Daoy (cell line): ENCODE results near the gene VPS8. TPM values are rescaled to one million over a fixed set of nuclear protein-coding genes. Genes with fewer than 3 reads are reported as not detected.

ENCODE experiments used
- DNase-seq: peaks from one replicate; pipeline ENCODE4 v3.0.0-alpha.2; 2015; ENCODE audit warnings: low read depth
- total RNA-seq: library from RNA; depleted of rRNA; stranded (reverse); fragments of >200 nt; shearing (Covaris generic); gene quantifications from 2 replicates; pipeline ENCODE4 v1.2.3, GENCODE V29; 2014; rRNA removed

VPS8 gene
- 23.2 and 27.6 TPM in 2 replicates for total RNA-seq

DNA sequence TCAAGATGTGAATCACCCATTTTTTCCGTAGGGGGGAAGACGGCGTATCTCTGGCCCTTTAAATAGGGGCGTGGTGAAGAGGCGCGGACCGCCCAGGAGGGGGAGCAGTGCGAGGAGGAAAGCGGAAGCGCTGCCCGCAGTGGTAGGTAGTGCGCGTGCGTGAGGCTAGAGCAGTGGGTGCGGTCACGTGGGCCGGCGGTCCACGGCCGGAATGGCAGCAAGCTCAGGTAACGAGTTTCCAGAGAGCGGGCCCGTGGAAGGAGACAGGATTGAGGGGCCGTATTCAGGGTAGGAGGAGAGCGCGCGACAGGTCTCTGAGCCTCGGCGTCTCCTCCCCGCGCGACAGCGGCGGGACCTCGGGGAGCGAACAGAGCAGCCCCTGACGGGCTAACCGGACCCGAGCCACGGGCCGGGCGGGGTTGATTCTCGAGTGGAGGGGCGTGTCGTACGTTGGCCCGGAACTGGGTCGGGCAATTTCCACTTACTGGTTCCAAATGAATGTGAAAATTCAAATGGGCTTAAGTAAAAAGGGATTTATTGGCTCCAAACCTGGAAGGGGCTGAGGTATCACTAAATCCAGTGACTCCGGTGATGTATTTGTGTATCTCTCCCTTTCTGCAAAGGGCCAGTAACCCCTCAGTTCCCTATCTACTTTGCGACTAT lies at the start of gene VPS8:
Gene VPS8 (plus strand): TSS at position 168 of the 663 bp plus-strand sequence. CDS start 12,467 bp downstream, outside the sequence.
- peak; percentile 98 for DNase-seq

DNA sequence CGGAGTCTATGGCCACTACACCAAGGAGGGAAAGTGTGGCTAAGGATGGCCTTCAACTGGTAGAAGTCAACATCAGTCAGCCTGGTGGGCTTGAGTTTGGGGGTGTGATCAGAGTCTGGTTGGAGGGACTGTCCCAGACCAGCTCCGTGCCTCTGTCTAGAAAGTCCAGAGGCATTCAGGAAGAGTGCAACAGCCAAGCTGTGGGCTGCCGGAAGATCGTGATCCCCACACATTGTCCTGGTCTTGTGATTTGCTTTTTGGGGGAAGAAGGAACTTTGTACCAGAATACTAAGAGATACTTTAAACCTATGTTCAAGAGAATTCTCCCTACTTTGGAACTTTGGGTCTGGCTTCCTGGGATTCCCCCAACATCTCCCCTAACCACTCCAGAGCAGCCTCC lies 47.8 kb upstream of the VPS8 start:
- DNase-seq, result no peak

GRCh38 chr3:184765047-184765729 lies 46.8 kb upstream of the VPS8 start:
- DNase-seq, result no peak

GRCh38 chr3:184765730-184766074 lies 46.3 kb upstream of the VPS8 start:
- DNase-seq, result peak; percentile 27

DNA sequence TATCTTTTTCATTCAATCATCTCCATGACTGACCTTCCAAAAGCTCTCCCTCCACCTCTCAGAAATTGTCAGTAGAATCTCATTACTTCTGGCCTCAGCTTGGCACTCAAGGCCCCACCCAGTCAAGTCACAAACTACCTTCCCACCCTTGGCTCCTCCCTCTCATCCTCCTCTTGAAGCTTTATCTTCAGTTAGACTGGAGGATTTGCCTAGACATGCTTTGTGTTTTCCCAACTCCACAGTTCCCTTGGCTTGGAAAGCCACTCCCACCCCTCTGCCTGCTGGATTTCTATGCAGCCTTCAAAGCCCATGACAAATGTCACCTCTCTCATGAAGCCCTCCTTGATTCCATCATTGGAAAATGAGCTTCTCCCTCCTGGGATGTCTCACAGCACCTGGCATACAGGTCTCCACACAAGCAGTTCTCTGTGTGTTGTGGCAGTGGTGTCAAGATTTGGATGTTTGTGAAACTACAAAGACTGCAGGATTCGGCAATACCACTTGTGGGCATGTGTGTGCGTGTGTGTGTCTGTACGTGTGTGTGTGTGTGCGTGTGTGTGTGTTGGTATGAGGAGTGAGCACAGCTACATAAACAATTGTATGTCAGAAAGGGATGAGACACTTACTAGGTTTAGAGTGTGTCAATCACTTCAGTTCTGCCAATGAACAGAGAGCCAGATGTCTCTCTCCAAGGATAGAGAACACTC lies 45.3 kb upstream of the VPS8 start:
- DNase-seq, result no peak

DNA sequence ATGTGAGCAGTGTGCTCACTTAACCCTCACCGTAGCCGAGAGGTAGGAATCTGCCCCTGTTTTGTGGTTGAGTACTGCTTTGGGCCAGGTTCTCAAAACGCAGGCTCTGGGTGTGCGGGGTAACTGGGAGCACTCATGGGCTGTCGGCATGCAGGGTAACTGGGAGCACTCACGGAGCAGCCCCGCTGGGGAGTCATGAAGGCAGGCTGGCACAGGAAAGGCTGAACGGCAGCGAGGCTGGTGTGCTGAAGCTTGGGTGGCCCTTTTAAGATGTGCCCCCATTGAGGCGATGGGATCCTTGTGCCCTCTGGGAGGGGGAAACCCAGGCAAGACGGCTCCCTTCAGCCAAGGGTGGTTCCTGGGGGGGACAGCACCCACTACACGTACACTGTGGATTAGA lies 44.6 kb upstream of the VPS8 start:
- no peak for DNase-seq

DNA sequence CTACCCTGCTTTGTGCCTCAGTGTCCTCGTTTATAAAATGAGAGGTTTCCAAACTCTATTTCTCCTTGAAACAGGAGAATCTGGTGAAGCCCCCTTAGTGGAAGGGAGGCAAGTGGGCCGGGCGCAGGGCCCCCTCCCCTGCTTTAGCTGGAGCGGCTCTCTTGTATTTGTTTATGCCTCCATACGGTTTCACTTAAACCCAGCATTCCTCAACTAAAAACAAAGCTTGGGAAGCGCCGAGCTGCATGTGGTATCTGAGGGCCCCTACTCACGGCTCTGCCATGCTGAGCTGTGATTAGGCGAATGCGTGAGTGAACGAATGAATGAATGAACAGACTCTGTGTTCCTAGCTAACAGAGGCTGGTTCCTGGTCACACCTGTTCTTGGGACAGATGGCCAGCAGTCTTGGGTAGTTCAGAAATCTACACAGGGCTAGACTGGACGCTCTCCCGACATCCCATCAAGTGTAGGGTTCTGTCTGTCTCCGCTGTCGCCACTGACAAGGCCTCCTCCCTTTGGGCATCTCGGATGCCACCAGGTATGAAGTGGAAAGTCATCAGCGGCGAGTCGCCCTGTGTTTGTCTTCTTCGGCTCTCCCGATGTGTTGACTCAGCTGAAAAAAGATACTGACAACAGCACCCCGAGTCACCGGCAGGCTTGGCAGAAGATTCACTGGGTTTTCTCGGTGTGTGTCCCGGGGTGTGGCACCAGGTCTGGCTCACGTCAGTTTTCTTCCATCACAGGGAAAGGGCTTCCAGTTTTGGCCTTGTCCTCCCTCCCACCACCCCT lies 42.4 kb upstream of the VPS8 start:
- DNase-seq, result no peak

DNA sequence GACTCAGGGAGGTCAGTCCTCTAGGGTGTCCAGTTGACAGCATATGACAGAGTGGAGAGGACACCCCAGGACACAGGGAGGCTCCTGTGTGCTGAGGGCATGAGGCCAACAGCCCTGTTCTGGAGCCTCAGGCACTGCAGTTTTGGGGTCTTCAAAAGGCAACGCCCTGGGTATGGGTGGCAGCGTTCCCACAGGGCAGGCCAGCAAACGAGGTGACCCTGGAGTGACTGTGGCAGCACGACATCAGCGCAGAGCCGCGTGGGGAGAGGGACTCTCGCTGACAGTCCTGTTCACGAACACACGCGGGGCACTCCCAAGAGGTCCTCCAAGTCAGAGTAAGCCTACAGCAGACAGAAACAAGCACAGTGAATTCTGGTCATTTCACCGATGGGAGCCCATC lies 41.4 kb upstream of the VPS8 start:
- DNase-seq, result no peak

DNA sequence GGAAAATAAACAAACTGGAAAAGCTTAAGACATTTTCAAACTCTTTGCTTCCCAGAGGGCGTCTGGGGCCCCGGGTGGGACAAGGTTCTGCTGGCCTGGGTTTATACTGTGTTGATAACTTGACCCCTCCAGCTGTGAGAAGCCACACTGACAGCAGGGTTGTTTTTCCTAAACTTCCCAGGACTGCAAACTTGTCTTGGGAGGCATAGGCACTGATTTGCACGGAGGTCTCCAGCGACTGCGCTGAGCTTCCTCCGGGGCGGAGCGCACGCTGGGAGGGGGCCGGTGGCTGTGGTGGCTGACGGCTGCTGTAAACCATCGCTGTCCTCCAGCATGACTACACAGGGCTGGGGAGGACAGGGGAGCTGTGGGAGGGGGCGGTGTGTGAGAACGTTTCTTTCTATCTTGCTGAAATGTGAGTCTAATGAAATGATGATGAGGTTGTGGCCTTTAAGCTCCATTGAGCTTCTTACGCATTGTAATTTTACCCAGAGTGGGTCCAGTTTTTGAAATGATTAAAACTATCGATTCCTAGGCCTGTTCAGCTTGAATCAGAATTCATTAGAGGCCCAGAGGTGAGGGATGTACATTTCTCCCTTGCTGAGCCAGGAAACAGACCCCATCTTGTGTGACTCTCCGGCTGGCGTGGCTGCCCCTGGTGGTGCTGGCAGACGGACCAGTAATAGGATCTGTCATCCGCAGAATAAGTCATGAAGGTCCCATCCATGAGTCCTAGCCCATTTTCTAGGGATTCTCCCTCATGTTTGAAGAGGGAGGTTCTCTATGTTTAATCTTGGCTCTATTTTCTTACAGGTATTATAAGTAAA lies 40.5 kb upstream of the VPS8 start:
- DNase-seq, result no peak

GRCh38 chr3:184772667-184773272 lies 39.2 kb upstream of the VPS8 start:
- no peak for DNase-seq

GRCh38 chr3:184773283-184774186 lies 38.4 kb upstream of the VPS8 start:
- no peak for DNase-seq

- no peak for DNase-seq
These were observed 35.0 kb upstream of the VPS8 start for GRCh38 chr3:184776916-184777315.

- DNase-seq, result peak; percentile 86
These were observed 34.2 kb upstream of the VPS8 start for GRCh38 chr3:184777566-184778356.

GRCh38 chr3:184778426-184779332 lies 33.3 kb upstream of the VPS8 start:
- no peak for DNase-seq

DNA sequence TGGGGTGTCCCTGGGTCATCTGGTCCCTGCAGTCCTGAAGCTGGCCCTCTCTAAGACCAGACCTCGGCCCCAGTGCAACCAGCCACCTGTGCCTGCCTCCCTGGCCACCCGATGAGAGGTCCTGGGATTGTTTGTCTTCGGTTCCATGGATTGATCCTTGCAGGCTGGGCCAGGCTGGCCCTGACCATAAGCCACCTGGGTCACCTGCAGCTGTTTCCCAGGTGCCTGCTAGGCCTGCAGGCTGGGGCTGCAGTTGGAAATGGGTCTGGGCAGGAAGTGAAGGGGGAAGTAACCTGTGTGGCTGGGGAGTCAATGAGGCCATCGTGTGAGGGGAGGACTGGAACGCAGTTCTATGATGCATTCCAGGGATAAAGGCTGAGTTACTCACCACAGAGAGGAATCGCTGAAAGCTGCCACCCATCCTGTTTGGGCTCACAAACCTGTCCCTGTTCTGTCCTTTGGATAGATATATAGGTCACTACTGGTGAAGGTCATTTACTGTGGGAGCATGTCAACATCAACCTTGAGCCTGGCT lies 30.9 kb upstream of the VPS8 start:
- no peak for DNase-seq

- no peak for DNase-seq
These were observed 30.2 kb upstream of the VPS8 start for GRCh38 chr3:184781801-184782200.

DNA sequence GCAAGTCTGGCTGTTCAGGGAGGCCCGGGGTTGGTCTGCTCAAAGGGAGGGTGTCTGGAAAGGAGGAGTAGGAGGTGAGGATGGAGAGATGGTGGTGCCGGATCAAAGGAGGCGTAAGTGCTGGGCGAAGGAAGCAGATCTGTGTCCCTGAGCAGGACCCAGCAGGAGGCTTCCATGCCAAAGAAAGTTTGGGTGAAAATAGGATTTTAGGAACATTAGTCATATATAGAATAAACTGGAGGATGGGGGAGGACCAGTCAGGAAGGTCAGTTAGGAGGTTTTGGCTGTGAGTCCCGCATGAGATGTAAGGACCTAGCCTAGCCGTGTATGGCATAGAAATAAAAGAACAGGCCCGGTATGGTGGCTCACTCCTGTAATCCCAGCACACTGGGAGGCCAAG lies 28.6 kb upstream of the VPS8 start:
- no peak for DNase-seq
